ENCODE data around the gene TTLL12.

Gene TTLL12

GRCh38 chr22:43213051-43213450, 26.1 kb upstream of the TTLL12 start:
- DNase-seq = no peak

DNA sequence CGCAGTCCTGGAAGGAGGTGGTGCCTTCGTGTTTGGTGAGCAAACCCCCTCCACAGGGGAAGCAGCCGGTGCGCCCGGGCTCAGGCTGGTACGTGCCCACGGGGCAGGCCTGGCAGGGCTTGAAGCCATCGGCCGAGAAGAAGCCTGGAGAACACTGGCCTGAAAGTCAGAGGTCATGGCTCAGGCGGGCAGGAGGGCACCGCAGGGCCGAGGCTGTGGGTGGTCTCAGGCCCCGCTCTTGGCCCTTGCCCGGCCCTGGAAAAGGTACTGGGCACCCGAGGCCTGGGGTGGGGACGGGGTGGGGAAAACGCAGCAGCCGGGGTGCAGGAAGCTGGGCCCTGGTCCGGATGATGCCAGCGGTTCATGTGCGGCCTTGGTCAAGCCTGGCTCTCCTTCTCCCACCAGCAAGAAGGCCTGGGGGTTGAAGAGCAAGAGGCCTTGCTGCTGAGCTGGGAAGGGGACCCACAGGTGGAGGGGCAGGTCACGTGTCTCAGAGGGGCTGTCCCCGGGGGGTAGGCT, 25.6 kb upstream of the TTLL12 start:
- DNase-seq = no peak

DNA sequence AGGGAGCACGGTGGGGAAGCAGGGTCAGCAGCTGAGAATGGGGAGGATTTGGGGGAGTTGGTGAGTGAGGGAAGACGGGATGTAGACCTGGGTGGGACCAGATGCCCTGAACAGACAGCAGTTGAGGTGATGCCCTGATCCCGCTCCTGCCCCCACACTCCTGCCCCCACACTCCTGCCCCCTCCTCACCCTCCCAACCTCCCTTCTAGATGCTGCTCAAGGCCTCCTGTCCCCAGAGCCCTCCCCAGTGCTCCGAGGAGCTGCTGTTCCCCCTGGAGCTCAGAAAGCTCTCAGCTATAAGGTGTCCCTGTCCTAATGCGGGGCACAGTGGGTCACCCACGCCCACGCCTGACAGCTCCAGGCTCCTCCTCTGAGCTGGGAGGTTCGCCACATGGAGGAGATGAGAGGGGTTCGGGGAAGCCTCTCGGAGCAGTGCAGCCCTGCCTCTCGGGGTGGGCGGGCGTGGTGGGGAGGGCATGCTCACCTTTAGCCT, 25.1 kb upstream of the TTLL12 start:
- DNase-seq = no peak

- DNase-seq = no peak
These were observed 23.9 kb upstream of the TTLL12 start for GRCh38 chr22:43210631-43211515.

- no peak for DNase-seq
These were observed 23.0 kb upstream of the TTLL12 start for GRCh38 chr22:43209971-43210370.

- DNase-seq = no peak
These were observed 22.6 kb upstream of the TTLL12 start for GRCh38 chr22:43209523-43209890.

GRCh38 chr22:43208703-43209522, 22.0 kb upstream of the TTLL12 start:
- DNase-seq = no peak

GRCh38 chr22:43207849-43208702, 21.1 kb upstream of the TTLL12 start:
- DNase-seq = no peak

DNA sequence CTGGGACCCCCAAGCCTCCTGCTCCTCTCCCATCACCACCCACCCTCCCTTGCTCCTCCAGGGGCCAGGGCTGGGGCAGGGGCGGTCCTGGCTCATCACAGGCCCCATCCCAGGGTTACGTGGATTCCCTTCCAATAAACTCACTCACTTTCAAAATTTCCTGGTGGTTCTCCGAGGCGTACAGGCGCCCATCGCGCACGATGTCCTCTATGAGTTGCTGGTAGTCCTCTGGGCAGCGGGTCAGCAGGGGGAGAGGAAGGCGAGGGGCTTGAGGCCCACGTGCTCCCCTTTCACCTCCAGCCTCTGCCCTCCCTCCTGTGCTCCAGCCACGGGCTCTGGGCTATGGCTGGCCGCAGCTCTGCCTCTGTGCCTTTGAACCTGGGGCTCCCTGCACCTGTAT, 20.5 kb upstream of the TTLL12 start:
- DNase-seq = no peak

DNA sequence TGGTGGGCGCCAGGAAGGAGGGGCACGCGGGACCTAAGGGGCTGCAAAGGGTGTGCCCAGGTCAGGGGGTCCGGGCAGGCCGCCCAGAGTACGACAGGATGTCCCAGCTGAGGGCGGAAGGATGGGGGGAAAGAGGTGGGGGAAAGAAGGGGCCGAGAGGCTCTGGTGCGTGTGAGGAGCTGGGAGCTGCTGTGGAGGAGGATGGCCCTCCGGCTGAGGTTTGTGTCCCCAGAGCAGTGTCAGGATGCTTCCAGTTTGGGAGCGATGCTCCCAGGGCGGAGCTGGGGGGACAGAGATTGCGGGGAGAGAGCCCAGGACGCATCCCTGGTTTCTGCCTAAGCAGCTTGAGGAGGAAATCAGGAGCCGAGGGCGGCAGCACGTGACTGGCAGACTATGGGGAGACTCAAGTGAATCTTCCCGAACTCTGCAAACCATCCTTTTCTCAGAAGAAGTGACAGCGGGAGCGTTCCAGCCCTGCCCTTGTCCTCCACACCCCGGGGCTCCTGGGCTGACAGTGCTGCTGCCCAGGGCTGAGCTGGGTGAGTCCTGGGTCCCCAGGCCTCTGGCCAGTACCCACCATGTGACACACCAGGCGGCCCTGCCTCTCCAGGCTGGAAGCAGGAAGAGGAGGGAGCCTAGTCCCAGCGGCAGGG, 19.7 kb upstream of the TTLL12 start:
- no peak for DNase-seq

DNA sequence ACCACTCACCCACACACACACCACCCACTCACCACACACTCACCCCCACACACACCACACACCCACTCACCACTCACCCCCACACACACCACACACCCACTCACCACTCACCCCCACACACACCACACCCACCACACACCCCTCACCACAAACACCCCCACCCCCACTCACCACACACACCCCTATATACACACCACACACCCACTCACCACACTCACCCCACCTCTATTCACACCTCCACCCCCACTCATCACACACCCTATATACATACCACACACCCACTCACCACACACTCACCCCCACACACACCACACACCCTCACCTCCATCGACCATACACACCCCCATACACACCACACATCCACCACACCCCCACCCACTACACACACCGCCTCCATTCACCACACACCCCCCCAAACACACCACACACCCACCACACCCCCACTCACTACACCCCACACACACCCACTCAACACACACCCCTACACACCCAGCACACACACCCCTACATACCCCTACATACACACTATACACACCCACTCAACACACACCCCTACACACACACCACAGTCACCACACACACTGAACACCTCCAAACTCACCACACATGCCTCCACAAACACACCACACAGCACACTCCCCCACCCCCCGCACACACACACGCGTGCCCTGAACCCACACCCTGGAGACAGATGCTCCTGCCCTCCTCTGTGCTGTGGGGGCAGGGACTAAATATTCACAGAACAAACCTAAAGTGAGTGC, 19.0 kb upstream of the TTLL12 start:
- DNase-seq = peak; percentile 22

DNA sequence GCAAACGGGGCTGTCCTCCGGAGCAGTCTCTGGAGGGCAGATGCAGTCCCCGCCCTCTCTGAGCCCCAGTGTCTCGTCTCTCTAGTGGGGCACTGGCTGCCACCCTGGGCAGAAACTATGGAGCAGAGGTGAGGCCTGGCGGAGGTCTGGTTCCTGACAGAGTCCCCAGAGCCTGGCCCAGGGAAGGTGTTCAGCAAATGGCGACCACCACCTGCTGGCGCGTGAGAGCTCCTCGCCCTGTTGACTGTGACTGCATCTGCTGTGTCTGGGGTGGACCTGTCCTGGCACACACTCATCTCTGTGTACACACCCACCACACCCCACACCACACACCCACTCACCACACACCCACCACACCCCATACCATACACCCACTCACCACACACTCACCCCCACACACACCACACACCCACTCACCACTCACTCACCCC, 18.3 kb upstream of the TTLL12 start:
- no peak for DNase-seq

GRCh38 chr22:43203471-43203981, 16.6 kb upstream of the TTLL12 start:
- no peak for DNase-seq

- no peak for DNase-seq
These were observed 15.9 kb upstream of the TTLL12 start for GRCh38 chr22:43202756-43203410.

DNA sequence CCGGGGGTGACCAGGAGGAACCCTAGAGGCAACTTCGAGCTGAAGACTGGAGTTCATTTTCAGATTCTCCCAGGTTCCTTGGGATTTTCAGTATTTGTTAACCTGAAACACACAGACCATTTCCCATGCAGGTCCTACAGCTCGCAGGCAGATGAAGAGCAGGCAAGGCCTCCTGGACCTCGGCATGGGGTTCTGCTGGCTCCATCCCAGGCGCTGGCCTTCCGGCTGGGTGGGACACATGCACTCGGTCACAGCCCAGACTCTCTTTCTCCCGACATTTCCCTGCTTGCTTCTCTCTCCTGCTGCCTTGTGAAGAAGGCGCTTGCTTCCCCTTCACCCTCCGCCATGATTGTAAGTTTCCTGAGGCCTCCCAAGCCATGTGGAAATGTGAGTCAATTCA, 15.4 kb upstream of the TTLL12 start:
- no peak for DNase-seq

DNA sequence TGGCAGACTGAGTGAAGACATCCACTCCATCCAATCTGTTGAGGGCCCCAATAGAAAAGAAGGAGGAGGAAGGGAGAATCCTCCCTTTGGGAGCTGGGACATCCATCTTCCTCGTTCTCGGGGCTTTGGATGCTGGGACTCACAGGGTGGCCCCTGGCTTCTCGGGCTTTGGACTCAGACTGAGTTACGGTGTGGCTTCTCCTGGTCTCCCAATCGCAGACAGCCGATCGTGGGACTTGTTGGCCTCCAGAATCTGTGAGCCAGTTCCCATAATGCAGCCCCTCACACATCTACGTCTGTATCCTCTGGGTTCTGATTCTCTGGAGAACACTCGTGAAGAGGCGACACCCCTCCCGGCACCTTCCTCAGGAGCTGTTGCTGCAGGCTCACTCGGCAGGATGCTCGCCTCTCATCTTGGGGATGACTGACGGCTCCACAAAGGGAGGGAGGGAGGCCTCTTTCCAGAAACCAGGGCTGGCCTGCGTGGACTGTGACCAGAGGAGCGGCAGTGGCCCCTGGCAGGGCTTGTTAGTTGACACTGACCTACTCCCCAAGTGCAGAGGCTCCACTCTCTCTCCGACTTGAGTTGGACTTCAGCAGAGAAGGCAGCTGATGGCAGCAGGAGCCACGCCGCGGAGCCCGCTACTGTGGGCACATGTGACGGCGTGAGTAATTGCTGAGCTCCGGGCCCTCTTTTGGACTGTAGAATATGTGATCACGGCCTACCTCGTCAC, 14.7 kb upstream of the TTLL12 start:
- no peak for DNase-seq

DNA sequence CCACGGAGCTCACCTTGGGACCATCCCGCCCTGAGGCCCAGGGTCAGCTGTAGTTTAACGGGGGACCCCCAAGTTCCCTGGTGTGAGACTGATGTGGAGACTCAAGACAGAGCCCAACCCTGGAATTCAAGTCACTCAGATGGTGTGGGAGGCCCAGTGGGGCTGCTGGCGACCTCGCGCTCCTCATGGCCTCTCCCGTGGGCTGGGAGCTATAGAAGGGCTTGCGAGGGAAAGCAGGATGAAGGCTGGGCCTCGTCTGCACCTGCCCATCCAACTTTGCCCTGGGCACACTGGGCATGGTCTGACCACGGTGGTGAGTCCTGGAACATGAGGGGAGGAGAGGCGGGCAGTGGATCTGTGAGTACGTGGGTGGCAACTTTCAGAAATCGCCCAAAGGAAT, 13.6 kb upstream of the TTLL12 start:
- no peak for DNase-seq

DNA sequence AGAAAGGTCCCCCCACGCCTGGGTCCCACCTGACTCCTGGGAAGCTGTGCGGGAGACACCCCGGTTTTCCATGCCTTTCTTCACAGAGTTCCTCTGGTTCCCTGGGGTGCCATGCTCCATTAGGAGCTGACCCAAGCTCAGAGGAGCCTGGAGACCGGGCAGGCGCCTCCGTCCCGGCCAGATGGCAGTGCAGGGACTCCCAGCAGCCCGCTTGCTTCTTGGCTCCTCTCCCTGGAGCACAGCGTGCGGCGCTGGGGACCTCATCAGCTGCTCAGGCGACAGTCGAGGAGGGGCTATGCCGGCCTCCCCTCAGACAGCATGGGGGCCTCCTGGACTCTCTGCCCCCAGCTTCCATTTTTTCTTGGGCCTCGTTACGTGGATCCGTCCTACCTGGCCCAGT, 13.1 kb upstream of the TTLL12 start:
- DNase-seq = no peak

GRCh38 chr22:43199541-43199940, 12.6 kb upstream of the TTLL12 start:
- DNase-seq = no peak

DNA sequence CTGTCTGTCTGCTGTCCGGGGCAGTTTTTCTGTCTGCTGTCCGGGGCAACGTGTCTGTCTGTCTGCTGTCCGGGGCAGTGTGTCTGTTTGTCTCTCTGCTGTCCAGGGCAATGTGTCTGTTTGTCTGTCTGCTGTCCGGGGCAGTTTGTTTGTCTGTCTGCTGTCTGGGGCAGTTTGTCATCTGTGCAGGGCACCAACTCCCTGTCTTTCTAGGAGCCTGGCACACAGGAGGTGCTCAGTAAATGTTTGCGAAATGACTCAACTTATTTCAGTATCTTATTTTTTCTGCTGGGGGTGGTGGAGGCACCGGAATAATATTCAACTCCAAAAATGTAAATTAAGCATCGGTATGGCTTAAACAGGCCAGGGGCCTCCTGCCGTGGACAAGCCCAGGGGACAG, 12.0 kb upstream of the TTLL12 start:
- DNase-seq = no peak
